Spinal cord (tissue), 10 donors: ENCODE measurements around the gene ADH6. TPM values are rescaled to one million over a fixed set of nuclear protein-coding genes. Genes with fewer than 3 reads are reported as not detected.
"Not testable (repeated sequence)": the region's sequence is repeated elsewhere in the genome, so short reads cannot be mapped to it uniquely, and the experiment has no call there.

Experiments used
- DNase-seq, 6 donors: peaks; one replicate each; pipeline versions ENCODE4 v3.0.0 to v3.0.0-alpha.2; 2013 to 2015; ENCODE audit warnings: low spot score in 6 of 6, low read depth in 4 of 6
- H3K27ac ChIP-seq: one replicate; pipeline ENCODE4 v1.5.1; 2013; ENCODE audit warnings: low read depth, low read length, control low read depth
- H3K27me3 ChIP-seq: one replicate; pipeline ENCODE4 v1.6.1; 2013; ENCODE audit warnings: low read length; ENCODE audit not compliant: control insufficient read depth, insufficient read depth
- H3K36me3 ChIP-seq: one replicate; pipeline ENCODE4 v1.6.1; 2013; ENCODE audit warnings: low read length; ENCODE audit not compliant: control insufficient read depth, insufficient read depth
- H3K4me1 ChIP-seq: one replicate; pipeline ENCODE4 v1.6.1; 2013; ENCODE audit warnings: low read length; ENCODE audit not compliant: control insufficient read depth, insufficient read depth
- H3K4me3 ChIP-seq: one replicate; pipeline ENCODE4 v1.5.1; 2013; ENCODE audit warnings: low read depth, low read length, control low read depth
- H3K9me3 ChIP-seq: one replicate; pipeline ENCODE4 v1.6.1; 2013; ENCODE audit warnings: low read length; ENCODE audit not compliant: control insufficient read depth, insufficient read depth
- WGBS: methylation state at CpG from one replicate; pipeline ENCODE4 v1.1.5; 2013; ENCODE audit warnings: missing lambda C conversion rate; ENCODE audit not compliant: insufficient coverage; 5-methylcytosine and 5-hydroxymethylcytosine counted together
- long read RNA-seq, 4 donors: transcript quantifications; one replicate each; lab custom pipeline, GENCODE V29; 2026
- polyA plus RNA-seq, 2 donors: library from polyadenylated mRNA; unstranded; fragments of 120-200 nt; gene quantifications; one replicate each; pipeline ENCODE4 v1.2.1, GENCODE V29; 2013; ENCODE audit not compliant: insufficient read length in 2 of 2
- total RNA-seq, 2 donors: library from RNA; depleted of rRNA in 1 of 2; stranded (reverse); fragments of 120-200 nt in 1 of 2; fragments of >200 nt in 1 of 2; gene quantifications; one replicate each; pipeline versions ENCODE4 v1.2.3 to v1.2.4, GENCODE V29; 2013 to 2014
- donor health status: healthy.

ADH6 gene
- under 1 TPM in 1 of 2 donors, not detected in 1; 0.11 TPM for total RNA-seq
- under 1 TPM; 0.38 to 0.59 TPM for polyA plus RNA-seq
- long read RNA-seq, donor 1 = 0 reads
- long read RNA-seq, donor 2 = 0 reads
- long read RNA-seq, donor 3 = 0 reads
- long read RNA-seq, donor 4, partial matches to known transcripts = 30 of 33 reads
- long read RNA-seq, donor 4, other reads (novel, unspliced or antisense) = 0 of 33 reads

DNA sequence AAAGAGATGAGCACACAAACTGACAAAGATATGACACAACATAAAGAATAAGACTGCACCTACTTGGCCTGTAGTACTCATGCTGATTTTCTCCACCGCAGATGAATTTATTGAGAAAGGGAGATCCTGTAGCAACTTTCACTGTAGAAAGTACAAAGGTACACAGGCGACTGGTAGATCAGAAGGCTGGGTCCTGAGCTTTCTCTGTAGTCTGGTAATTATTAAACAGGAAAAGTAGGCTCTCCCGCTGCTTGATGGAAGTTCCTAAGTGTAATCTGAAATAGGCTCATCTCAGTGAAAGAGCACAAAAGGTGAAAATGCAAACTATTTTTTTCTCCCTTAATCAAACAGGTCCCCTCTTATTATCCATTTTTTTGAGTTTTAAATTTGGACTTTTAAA is at the start of gene ADH6:
ADH6 (minus strand) TSS at position 175 of the 400 bp plus-strand sequence; CDS start at position 81, 94 bp downstream.
- Histone ChIP-seq H3K4me3 (no peak within 1 kb of the TSS), H3K27me3 (no peaks in the 10 kb centered on the region), H3K27ac (no peak within 1 kb of the TSS), H3K4me1 (no peaks in the 10 kb centered on the region), H3K36me3 (no peaks in the 10 kb centered on the region), H3K9me3 (no peaks in the 10 kb centered on the region)
- no peak for DNase-seq
- WGBS = 80% methylated on average over 1 of the region's 3 CpGs

DNA sequence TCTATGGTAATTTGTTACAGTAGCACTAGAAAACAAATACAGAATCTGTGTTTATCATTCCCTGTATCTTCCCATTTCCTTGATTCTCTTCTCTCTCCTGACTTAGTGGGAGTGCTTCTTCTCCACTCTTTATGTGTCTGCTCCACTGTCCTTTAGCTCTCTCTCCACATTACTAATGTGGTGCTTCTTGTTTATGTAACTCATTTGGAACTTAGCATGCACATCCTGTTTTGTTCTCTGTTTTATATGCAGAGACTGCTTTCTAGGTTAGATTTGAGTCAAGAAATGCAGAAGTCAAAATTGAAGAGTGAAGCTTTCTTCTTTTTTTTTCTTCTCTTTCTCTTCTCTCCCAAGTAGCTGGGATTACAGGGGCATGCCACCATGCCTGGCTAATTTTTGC is 45.9 kb upstream of the ADH6 start:
- Histone ChIP-seq H3K4me1 (no peaks in the 10 kb centered on the region), H3K9me3 (peaks cover 2% of the 10 kb centered on the region), H3K27ac (no peak overlapping the region), H3K27me3 (no peaks in the 10 kb centered on the region), H3K4me3 (no peak overlapping the region), H3K36me3 (no peaks in the 10 kb centered on the region)
- no peak for DNase-seq

DNA sequence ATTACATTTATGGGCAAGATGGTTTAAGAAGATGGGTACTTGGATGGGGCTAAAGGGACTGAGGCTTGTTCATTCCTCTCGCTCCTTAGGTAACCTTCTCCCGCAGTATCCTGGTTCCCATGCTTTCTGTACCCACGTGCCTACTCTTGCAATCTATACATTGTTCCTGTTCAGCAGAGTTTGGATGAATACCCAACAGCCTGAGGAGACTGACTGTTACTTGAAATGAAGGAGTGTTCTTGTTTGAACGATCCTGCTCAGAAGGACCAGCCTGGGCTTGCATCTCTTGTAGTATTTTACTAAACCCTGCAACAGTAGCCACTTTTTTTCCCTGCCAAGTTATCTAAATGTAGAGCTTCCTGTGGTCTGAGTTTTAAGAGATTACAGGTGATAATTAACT is 33.7 kb upstream of the ADH6 start:
- Histone ChIP-seq H3K4me3 (no peak overlapping the region), H3K9me3 (no peaks in the 10 kb centered on the region), H3K27me3 (no peaks in the 10 kb centered on the region), H3K4me1 (no peaks in the 10 kb centered on the region), H3K36me3 (no peaks in the 10 kb centered on the region), H3K27ac (no peak overlapping the region)
- DNase-seq = no peak
- WGBS = no CpG with 5 or more reads among the region's 4 CpGs

DNA sequence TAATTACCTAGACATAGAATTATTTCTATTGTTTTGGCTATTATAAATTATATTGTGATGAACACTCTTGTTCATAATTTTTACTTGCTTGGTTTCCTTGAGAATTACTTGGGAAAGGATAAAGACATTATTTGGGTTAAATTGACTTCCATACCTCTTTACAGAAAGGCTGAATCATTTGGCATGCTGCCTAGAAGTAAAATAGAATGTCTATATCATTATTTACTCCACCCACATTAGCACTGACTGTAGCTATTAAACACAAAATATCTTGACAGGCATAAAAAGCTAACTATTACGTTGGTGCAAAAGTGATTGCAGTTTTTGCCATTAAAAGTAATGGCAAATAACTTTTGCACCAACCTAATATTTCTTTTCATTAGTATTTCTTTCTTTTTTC is 29.7 kb upstream of the ADH6 start:
- WGBS = 100% methylated on average over 1 of the region's 1 CpG
- DNase-seq = peak in 1 of 6 donors; percentile 12
- H3K4me1 ChIP-seq = no peaks in the 10 kb centered on the region
- no peak overlapping the region for H3K27ac ChIP-seq
- H3K9me3 ChIP-seq = no peaks in the 10 kb centered on the region
- H3K36me3 ChIP-seq = no peaks in the 10 kb centered on the region
- no peak overlapping the region for H3K4me3 ChIP-seq
- no peaks in the 10 kb centered on the region for H3K27me3 ChIP-seq

DNA sequence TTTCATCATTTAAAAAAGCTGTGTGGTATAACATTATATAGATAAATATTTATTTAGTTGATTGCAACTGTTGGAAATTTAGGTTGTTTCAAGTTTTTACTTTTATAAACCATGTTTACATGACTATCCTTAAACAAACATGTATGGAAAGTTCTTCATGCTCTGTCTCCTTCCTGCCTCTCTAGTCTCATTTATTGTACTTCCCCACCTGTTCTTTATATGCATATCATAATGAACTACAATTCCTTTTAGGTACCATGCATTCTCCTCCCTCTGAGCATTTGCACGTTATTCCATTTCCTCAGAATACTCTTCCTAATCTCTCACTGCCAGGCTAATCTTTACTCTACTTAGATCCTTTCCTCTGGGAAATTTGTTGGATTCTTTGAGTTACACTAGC is 16.9 kb upstream of the ADH6 start:
- Histone ChIP-seq H3K36me3 (no peaks in the 10 kb centered on the region), H3K4me3 (no peak overlapping the region), H3K4me1 (no peaks in the 10 kb centered on the region), H3K27ac (no peak overlapping the region), H3K27me3 (no peaks in the 10 kb centered on the region), H3K9me3 (no peaks in the 10 kb centered on the region)
- no CpG with 5 or more reads among the region's 1 CpG for WGBS
- no peak for DNase-seq

DNA sequence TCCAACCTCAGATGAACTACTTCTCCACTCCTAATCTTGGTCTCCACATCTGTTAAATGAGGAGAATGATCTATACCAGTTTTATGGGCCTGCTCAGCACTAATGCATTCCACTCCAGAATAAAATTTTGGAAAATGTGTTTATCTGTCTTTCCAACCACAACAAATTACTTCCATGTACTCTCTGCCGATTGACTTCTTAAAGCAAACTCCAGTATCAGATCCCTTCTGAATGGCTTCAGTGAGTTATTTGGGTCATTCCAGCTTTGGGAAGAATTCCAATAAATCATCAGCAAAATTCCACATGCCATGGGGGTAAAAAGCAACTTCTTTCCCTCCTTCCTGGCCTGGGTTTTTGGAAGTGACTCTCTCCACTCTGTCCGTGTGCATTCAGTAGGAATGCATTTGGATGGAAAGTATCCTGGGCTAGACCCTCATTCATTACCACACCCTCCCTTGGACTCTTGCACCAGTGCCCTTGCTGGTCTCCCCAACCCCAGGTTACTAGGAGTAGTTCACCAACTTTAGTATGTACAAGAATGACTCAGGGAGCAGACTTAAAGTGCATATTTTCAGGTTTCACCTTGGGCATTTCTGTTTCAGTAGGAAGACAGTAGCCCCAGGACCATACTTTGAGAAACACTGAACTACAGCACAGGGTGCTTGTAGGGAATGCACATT is 15.4 kb upstream of the ADH6 start:
- no CpG with 5 or more reads among the region's 2 CpGs for WGBS
- Histone ChIP-seq H3K36me3 (no peaks in the 10 kb centered on the region), H3K27me3 (no peaks in the 10 kb centered on the region), H3K27ac (no peak overlapping the region), H3K9me3 (no peaks in the 10 kb centered on the region), H3K4me3 (no peak overlapping the region), H3K4me1 (no peaks in the 10 kb centered on the region)
- DNase-seq = no peak

DNA sequence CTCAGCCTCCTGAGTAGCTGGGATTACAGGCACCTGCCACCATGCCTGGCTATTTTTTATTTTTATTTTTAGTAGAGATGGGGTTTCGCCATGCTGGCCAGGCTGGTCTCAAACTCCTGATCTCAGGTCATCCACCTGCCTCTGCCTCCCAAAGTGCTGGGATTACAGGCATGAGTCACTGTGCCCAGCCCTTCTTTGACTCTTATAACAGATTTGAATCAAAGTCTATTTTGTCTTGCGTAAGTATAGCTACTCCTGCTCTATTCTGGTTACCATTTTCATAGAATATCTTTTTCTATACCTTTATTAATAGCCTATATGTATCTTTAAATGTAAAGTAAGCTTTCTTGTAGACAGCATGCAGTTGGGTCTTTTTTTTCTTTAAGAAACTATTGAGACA is 14.4 kb upstream of the ADH6 start:
- not testable (repeated sequence) for H3K4me1 ChIP-seq, DNase-seq, H3K36me3 ChIP-seq, H3K4me3 ChIP-seq, H3K27me3 ChIP-seq, H3K27ac ChIP-seq, H3K9me3 ChIP-seq
- WGBS = no CpG with 5 or more reads among the region's 2 CpGs

DNA sequence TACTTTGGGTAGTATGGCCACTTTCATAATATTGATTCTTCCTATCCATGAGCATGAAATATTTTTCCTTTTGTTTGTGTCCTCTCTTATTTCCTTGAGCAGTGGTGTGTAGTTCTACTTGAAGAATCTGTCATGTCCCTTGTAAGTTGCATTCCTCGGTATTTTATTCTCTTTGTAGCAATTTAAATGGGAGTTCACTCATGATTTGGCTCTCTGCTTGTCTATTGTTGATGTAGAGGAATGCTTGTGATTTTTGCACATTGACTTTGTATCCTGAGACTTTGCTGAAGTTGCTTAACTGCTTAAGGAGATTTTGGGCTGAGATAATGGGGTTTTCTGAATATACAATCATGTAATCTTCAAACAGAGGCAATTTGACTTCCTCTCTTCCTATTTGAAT is 9.7 kb upstream of the ADH6 start:
- H3K4me1 ChIP-seq, H3K36me3 ChIP-seq, H3K4me3 ChIP-seq, DNase-seq, H3K27me3 ChIP-seq, H3K9me3 ChIP-seq, H3K27ac ChIP-seq: not testable (repeated sequence)
- WGBS = 88% methylated on average over 1 of the region's 1 CpG

DNA sequence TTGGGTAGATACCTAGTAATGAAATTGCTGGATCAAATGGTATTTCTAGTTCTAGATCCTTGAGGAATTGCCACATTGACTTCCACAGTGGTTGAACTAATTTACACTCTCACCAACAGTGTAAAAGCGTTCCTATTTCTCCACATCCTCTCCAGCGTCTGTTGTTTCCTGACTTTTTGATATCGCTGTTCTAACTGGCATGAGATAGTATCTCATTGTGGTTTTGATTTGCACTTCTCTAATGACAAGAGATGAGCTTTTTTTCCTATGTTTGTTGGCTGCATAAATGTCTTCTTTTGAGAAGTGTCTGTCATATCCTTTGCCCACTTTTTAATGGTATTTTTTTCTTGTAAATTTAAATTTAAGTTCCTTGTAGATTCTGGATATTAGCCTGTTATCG is 8.6 kb upstream of the ADH6 start:
- DNase-seq, H3K4me1 ChIP-seq, H3K27ac ChIP-seq, H3K9me3 ChIP-seq, H3K27me3 ChIP-seq, H3K36me3 ChIP-seq, H3K4me3 ChIP-seq: not testable (repeated sequence)
- no CpG with 5 or more reads among the region's 4 CpGs for WGBS

DNA sequence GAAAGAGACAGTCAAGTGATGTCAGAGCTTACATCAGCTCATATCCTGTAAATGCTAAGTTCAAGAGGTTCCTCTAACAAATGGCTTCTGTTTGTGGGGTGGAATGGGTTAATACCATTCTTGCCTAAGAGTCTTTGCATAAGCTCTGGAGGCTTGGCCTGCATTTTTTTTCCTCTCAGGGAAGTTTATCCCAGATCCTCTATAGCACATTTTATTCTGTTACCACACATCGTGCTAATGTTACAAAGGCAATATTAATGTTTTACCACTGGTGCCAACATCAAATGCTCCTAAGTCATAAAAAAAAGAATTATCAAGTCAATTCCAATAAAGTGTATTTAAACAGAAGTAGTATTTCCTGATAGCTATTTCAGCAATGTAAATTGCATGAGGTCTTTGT is 2.9 kb upstream of the ADH6 start:
- H3K4me3 ChIP-seq = no peak overlapping the region
- WGBS = no CpG with 5 or more reads among the region's 1 CpG
- H3K27me3 ChIP-seq = no peaks in the 10 kb centered on the region
- no peak for DNase-seq
- no peak overlapping the region for H3K27ac ChIP-seq
- H3K9me3 ChIP-seq = no peaks in the 10 kb centered on the region
- H3K36me3 ChIP-seq = no peaks in the 10 kb centered on the region
- no peaks in the 10 kb centered on the region for H3K4me1 ChIP-seq
